Measurements from ENCODE around the gene PPIL1. TPM values are rescaled to one million over a fixed set of nuclear protein-coding genes. Genes with fewer than 3 reads are reported as not detected.

PPIL1 gene
- total RNA-seq, 4 donors from 2014 or later = 22.8 to 36.0 (median 27.5) TPM

GRCh38 chr6:36809941-36810803 lies 64.4 kb downstream of the PPIL1 start:
- intact Hi-C loops (cut with DNase I; ENCODE audit: low total_unique reads) = no loop called here
- no peaks in the 10 kb centered on the region for H3K27me3 ChIP-seq
- H3K9me3 ChIP-seq = no peaks in the 10 kb centered on the region
- no peak for DNase-seq
- no peaks in the 10 kb centered on the region for H3K4me1 ChIP-seq
- TF ChIP-seq POLR2A (IDR thresholded peaks at IDR 0.05) (no peak), CTCF (IDR thresholded peaks at IDR 0.05) (no peak)
- H3K36me3 ChIP-seq = no peaks in the 10 kb centered on the region
- H3K27ac ChIP-seq = no peak overlapping the region
- H3K4me3 ChIP-seq = no peak overlapping the region

GRCh38 chr6:36809156-36809555 lies 65.4 kb downstream of the PPIL1 start:
- Histone ChIP-seq H3K36me3 (no peaks in the 10 kb centered on the region), H3K27me3 (no peaks in the 10 kb centered on the region), H3K27ac (no peak overlapping the region), H3K4me3 (no peak overlapping the region), H3K4me1 (no peaks in the 10 kb centered on the region), H3K9me3 (no peaks in the 10 kb centered on the region)
- intact Hi-C loops (cut with DNase I; ENCODE audit: low total_unique reads) = no loop called here
- no peak for TF ChIP-seq POLR2A (IDR thresholded peaks at IDR 0.05)
- no peak for TF ChIP-seq CTCF (IDR thresholded peaks at IDR 0.05)
- DNase-seq = no peak

GRCh38 chr6:36808634-36809033 lies 66.0 kb downstream of the PPIL1 start:
- H3K4me3 ChIP-seq = no peak overlapping the region
- no peaks in the 10 kb centered on the region for H3K36me3 ChIP-seq
- H3K27ac ChIP-seq = no peak overlapping the region
- TF ChIP-seq POLR2A (IDR thresholded peaks at IDR 0.05) (no peak), CTCF (IDR thresholded peaks at IDR 0.05) (no peak)
- intact Hi-C loops (cut with DNase I; ENCODE audit: low total_unique reads) = no loop called here
- DNase-seq = no peak
- H3K27me3 ChIP-seq = no peaks in the 10 kb centered on the region
- no peaks in the 10 kb centered on the region for H3K4me1 ChIP-seq
- H3K9me3 ChIP-seq = no peaks in the 10 kb centered on the region

GRCh38 chr6:36807750-36808149 lies 66.9 kb downstream of the PPIL1 start:
- TF ChIP-seq CTCF (IDR thresholded peaks at IDR 0.05) (no peak), POLR2A (IDR thresholded peaks at IDR 0.05) (no peak)
- no peak for DNase-seq
- Histone ChIP-seq H3K36me3 (no peaks in the 10 kb centered on the region), H3K4me3 (no peak overlapping the region), H3K9me3 (no peaks in the 10 kb centered on the region), H3K4me1 (no peaks in the 10 kb centered on the region), H3K27ac (no peak overlapping the region), H3K27me3 (no peaks in the 10 kb centered on the region)
- intact Hi-C loops (cut with DNase I; ENCODE audit: low total_unique reads) = no loop called here

- Histone ChIP-seq H3K27ac (no peak overlapping the region), H3K36me3 (no peaks in the 10 kb centered on the region), H3K27me3 (no peaks in the 10 kb centered on the region), H3K9me3 (no peaks in the 10 kb centered on the region), H3K4me1 (no peaks in the 10 kb centered on the region), H3K4me3 (no peak overlapping the region)
- TF ChIP-seq POLR2A (IDR thresholded peaks at IDR 0.05) (no peak), CTCF (IDR thresholded peaks at IDR 0.05) (no peak)
- no peak for DNase-seq
- intact Hi-C loops (cut with DNase I; ENCODE audit: low total_unique reads) = no loop called here
Observed at GRCh38 chr6:36807143-36807542, 67.5 kb downstream of the PPIL1 start.
